MV-4-11 (cell line): ENCODE measurements around the gene OTUD7B.
"Not testable (repeated sequence)": the region's sequence is repeated elsewhere in the genome, so short reads cannot be mapped to it uniquely, and the experiment has no call there.

Experiments
- DNase-seq: peaks from one replicate; lab custom pipeline; 2025; lab: John Stamatoyannopoulos, UW

OTUD7B gene

DNA sequence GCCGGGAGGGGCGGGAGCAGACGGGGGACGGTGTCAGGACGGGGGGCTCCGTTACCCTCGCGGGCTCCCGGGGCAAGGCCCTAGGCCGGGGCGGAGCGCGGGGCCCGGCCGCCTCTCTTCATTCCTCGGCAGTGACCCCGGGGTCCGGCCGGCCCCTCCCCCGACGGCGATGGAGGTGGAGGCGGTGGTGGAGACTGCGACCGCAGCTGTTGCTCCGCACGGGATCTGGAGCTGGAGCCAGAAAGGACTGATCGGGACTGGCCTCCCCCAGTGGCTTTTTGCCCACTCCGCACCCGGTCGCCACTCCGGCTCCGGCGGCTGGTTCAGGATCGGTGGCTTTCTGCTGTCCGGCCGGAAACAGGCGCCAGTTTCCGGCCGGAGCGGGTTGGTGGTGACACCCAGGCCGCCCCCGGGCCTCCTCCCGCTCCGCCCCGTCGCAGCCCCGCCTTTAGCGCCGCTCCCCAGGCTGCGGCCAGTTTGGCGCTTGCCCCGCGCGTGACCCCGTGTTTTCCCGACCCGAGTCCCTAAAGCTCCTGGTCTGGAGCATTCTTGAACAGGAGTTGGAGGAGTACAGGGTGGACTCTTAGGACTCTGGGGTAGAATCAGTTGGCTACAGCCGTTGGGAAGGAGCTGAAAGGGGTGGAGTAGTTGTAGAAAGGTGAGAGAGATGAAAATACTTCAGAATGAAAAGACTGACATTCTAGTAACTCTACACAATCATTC lies at the start of gene OTUD7B:
Gene OTUD7B, minus strand, starts transcription at position 334 of the 723 bp plus-strand sequence. CDS start 33,216 bp downstream, outside the sequence.
- DNase-seq, result peak; percentile 52

DNA sequence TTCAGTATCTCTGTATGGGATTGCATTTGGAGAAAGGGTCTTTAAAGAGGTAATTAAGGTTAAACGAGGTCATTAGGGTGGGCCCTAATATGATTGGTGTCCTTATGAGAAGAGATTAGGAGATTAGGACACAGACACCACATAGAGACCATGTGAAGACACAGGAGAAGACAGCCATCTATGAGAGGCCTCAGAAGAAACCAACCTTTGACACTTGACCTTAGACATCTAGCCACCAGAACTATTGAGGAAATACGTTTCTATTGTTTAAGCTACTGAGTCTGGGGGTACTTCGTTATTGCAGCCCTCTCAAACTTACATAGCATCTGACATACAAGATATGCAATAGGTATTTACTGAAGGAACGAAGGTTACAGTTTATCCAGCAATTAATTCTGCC lies 49.7 kb upstream of the OTUD7B start:
- DNase-seq, result no peak

DNA sequence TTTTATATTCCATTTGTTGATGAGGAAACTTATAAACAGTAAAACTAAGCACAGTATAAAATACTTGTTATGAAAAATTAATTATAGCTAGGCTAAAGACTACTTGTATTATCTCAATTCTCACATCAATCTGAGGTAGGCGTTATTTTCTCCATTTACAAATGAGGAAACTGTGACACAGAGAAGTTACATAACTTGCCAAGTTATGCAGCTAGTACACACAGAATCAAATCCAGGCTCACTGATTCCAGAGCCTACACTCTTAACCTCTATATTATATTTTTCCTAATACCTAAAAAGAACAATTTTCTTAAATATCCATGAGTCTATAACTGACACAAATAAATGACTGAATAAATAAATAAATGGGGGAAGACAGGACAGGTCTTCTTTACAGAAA lies 45.9 kb upstream of the OTUD7B start:
- peak; percentile 14 for DNase-seq

DNA sequence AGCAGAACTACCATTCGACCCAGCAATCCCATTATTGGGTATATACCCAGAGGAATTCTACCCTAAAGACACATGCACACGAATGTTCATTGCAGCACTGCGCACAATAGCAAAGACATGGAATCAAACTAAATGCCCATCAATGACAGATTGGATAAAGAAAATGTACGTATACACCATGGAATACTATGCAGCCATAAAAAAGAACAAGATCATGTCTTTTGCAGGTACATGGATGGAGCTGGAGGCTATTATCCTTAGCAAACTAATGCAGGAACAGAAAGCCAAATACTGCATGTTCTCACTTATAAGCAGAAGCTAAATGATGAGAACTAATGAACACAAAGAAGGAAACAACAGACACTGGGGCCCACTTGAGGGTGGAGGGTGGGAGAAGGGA lies 45.0 kb upstream of the OTUD7B start:
- DNase-seq, result not testable (repeated sequence)

DNA sequence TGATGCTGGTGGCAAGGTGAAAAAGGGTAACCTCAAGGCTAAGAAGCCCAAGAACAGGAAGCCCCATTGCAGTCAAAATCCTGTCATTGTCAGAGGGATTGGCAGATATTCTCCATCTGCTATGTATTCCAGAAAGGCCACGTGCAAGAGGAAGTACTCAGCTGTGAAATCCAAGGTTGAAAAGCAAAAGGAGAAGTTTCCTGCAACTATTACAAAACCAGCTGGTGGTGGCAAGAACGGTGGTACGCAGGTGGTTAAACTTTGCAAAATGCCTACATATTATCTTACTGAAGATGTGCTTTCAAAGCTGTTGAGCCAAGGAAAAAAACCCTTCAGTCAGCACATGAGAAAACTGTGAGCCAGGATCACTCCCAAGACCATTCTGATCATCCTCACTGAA lies 43.4 kb upstream of the OTUD7B start:
- DNase-seq, result peak; percentile 84

DNA sequence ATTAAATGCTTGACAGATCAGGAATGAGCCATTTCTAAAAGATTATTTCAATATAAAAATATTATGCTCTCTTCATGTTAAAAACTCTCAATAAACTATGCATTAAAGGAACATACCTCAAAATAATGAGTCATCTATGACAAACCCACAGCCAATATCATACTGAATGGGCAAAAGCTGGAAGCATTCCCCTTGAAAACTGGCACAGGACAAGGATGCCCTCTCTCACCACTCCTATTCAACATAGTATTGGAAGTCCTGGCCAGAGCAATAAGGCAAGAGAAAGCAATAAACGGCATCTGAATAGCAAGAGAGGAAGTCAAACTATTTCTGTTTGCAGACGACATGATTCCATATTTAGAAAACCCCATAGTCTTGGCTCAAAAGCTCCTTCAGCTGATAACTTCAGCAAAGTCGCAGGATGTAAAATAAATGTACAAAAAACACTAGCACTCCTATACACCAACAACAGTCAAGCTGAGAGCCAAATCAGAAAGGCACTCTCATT lies 41.4 kb upstream of the OTUD7B start:
- peak; percentile 38 for DNase-seq

DNA sequence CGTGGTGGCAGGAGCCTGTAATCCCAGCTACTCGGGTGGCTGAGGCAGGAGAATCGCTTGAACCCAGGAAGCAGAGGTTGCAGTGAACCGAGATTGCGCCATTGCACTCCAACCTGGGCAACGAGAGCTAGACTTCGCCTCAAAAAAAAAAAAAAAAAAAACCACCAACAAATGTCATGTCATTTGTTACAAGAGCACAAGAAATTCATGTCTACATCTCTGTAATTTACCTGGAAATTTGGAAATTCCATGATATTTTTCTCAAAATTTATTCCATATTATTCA lies 40.5 kb upstream of the OTUD7B start:
- DNase-seq, result no peak

DNA sequence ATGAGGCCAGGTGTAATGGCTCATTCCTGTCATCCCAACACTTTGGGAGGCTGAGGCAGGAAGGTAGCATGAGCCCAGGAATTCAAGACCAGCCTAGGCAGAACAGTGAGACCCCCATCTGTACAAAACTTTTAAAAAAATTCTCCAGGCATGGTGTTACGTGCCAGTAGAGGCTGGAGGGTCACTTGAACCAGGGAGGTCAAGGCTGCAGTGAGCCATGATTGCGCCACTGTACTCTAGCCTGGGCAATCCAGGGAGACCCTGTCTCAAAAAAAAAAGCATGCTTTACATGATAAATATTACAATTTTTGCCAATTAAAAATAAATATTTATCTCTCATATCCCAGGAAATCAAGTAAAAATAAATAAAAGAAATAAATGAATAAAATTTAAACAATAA lies 39.4 kb upstream of the OTUD7B start:
- DNase-seq, result no peak

DNA sequence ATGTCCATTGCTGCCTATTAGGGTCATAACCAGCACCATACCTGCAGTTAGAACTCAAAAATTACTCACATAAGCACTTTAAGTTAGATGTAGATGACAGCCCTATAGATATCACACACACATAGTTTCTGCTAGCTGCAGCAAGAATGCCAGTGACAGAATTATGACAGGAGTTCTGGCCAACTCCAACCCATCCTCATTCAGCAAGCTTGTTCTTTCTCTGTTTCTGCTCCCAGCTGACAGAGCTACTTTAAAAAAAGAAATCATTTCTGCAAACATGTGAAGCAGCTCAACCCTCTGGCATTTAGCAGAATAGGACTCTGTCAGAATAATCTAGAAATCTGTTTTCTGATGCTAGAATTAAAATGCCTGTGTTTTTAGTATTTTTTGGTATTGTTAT lies 23.8 kb upstream of the OTUD7B start:
- DNase-seq, result no peak

DNA sequence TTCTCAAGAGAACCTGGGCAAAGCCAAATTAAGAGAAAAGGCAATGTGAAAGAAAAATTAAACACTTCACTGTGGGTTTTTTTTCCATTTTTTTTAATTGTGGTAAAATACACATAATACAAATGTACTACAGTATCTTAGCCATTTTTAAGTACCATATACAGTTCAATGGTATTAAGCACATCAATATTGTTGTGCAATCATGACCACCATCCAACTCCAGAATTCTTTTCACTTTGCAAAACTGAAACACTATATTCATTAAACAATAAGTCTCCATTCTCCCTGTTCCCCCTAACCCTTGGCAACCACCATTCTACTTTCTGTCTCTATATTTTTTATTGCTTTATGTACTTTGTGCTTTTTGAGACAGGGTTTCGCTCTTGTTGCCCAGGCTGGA lies 17.8 kb upstream of the OTUD7B start:
- DNase-seq, result no peak

DNA sequence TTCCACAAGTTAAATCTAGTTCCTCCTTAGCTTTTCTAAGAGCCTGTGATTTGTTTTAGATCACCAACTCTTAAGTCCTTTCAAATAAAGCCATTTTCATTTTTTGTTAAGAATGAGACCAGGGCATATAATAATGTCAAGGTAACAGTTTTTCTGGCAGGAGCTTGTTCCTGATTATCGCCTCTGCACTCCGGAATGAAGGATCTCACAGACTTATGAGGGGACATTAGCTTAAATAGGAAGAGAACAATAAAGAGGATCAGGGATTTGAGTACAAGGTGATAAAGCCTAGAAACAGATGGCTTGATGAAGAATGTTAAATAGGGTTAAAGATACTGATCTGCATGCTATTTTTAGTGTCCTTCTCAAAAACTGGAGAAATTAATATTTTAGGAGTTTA lies 13.6 kb upstream of the OTUD7B start:
- DNase-seq, result no peak

DNA sequence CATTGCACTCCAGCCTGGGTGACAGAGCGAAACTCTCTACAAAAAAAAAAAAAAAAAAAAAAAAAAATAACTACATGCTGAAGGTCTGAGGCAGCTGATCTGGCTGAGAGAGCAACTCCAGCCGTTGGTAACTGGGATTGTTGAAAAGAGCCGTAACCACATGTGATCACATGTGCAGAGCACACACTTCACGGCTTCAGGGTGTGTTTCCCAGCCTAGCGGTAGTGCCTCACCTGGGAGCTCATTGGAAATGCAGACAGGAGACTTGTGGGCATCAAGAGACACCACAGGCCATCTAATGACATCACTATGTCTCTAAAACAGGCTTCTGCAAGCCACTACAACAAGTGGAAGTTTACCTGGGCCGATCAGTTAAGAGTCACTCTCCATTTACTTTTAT lies 11.8 kb upstream of the OTUD7B start:
- DNase-seq, result no peak

DNA sequence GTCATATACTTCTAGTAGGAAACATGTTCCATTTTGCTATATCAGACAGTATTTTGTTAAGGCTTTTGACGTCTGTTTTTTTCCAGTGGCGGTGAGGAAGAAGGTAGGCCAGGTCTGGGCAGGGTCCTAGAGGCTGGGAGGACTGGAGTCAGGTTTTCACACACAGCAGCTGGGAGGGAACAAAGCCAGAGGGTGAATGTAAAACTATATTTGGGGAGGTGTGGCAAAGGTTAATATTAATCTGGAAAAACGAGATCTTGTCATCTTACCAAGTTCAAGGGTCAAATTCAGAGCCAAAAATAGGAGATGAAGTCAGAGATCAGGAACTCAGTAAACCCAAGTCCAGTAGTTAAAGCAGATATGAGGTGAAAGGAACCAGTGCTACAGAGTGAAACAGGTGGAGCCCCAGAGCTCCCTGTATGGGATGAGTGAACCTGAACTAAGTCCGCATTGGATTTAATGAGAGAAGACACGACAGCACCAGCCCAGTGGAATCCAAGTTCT lies 10.7 kb upstream of the OTUD7B start:
- DNase-seq, result no peak

DNA sequence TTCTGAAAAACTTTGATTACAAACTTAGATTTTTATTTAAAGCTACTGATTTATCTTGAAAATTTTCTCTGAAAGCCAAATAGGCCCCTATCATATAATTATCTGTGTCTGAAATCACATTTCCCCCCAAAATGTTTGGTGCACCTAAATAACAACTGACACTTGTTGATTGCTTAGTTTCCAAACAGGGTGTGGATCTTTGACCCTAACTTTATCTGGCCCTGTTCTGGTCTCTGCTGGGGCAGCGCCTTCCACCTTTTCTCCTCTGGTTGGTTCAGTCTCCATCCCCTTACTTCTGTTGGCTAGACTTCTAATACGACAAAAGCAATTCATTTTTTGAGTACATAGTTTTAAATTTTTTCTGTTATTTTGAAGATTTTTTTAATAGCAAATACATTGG lies 10.2 kb upstream of the OTUD7B start:
- DNase-seq, result no peak

DNA sequence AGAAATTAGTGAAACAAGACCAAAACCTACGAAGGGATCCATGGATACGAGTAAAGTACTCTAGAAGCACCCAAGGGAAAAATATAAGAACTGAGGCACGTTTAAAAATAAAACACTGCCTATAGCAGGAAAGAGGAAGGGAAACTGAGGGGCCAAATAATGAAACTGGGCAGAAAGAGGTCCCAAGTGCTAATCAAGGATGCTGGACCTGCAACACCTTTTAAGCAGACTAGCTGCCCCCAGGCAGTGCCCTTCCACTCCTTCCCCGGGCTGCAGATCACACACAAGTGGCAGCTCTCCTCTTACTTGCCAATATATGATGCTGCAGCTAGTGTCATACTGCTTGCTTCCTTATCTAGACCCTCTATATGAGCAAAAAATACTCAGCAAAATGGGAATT lies 7.6 kb upstream of the OTUD7B start:
- DNase-seq, result no peak

DNA sequence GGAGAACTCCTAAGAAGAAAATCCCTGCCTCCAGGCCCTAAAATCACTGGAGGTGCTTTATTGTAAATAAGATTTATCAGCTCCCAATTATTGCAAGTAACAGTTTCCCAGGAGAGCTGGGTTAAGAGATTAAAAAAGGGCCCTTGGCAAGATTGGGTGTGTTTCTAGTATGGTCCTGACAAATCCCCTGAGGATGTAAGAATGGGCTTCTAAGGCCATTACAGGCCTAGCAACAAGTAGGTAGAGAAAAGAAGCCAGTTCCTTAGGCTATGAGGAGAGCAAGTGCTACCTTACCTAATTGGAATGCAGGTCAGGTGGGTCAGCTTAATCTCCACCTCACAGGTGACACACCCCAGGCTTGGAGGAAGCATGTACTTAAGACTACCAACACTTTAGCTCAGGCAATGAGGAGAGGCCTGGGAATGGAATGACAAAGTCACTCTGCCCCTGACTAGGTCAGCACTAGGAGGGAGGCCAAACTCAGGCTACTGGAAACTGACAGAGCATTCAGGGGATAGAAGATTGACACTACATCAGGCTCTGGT lies 6.8 kb upstream of the OTUD7B start:
- DNase-seq, result no peak

DNA sequence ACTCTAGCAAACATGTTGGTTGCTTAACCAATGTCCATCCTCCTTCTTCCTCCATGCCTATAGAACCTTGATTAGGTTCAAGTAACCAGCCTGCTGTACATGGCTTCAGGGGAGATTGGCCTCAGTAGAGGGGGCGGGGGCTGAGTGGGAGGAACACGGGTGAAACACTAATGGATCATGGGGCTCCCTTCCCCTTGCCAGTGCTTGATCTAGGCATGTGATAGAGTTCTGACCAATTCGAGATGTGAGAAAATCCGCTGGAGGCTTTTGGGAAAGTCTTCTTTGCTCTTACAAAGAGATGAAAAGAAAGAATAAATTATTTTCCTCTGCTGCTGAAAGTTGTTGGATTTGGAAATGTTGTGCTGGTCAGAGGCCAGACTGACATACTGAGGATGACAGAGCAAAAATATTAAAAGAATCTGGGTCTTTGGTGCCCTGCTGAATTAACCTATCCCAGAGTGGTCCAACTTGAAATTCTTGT lies 5.2 kb upstream of the OTUD7B start:
- DNase-seq, result no peak

DNA sequence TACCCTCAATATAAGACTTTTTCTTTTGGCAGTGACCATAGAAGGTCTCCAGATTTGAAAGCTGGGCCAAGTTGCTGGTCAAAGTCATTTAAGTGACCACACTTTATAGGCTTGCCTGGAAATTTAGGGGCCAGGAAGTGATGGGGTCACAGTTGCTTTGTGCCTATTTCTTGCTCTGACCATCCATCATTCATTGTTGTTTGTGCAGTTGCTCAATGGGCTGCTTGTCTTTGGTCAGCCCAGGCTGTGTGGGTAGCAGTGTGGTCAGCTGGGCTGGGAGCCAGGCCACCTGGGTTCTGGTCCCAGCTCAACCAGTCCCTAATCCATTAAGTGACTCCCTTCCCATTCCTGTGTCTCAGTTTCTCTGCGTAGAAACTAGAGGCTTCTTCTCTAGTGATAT lies 2.1 kb upstream of the OTUD7B start:
- DNase-seq, result peak; percentile 14

DNA sequence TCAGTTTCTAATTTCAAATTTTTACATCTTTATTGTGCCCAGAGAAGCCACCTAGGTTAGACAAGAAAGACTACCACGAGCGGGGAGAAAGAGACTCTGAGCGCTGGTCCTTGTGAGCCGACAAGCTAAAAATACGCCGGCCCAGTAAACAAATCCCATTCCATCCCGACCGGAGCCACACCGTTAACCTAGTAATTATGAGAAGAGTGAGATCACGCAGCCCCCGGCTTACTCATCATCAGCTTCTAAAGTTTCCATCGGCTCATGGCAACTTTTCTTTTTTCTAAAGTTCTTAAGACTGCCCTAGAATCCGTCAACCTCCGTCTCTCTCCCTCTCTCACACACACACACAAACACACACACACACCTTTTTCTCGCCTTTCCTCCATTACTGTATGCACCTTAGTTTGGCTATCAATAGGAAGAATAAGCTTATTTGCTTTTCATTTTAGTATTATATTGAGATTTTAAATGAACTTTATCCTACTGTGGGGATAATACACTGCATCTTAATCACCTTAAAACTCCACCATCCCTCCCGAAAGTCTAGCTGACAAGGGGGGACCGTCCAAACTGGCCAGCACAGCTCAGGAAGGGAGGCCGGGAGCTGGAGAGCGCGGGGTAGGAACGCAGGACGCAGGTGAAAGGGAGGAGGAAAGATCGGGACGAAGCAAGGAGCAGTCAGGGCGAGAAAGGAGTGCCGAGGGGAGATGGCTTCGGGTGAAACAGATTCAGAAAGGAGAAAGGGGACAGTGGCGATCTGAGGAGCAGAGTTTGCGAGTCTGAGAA lies 728 bp downstream of the OTUD7B start:
- no peak for DNase-seq

DNA sequence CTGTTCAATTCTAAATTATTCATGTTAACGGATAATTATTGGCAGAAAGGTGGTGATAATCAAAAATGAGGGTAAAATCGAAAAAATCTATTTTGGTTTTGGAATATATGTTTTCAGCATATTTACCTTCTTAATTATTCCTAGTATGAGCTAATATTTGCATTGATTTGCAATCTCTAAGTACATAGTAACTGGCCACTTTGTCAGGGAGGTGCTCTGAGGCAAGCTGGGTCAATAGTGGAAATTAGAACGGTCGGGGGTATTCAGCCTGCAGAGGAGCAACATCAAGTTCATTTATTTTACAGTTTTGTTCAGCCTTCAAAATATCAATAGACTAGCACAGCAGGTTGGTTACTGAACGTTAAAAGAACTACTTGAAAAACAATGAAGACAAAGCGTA lies 1.8 kb downstream of the OTUD7B start:
- no peak for DNase-seq

DNA sequence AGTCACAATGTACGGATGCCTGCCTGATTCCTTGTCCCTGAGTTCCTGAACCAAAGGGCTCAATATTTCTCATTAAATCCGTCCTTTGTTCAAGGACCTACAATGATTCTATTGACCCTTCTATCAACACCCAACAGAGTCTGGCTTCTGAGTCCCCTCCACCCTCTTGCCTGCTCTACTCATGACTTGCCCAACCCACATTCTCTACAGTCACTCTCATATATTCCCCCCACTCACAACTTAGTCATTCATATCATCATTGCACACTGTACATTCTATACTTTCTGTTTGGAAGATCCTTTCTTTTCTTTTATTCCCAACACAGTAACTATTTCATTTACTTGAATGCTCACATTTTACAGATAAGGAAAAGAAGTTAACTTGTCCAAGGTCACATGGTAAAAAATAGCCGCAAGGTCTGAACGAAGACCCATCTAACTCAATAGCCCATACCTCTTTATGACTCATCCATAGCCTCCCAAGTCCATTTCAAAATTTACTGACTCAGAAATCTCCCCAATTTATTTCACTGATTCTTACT lies 3.6 kb downstream of the OTUD7B start:
- DNase-seq, result no peak

DNA sequence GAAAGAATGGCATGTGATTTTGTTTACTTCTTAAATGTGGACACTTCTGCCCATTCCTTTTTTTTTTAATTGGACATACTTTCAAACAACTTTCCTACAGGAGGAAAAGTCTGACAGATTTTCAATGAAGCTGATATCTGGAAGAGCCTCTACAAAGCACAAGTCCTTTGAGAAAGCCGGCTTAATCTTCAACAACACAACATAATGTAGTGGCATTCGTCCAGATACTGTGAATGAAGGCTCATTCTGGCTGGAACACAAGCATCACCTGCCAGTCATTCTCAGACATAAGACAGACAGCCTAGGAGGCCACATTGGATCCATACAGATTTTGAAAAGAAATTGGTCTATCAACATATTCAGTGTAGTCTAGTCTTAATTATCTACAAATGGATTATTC lies 4.9 kb downstream of the OTUD7B start:
- no peak for DNase-seq

DNA sequence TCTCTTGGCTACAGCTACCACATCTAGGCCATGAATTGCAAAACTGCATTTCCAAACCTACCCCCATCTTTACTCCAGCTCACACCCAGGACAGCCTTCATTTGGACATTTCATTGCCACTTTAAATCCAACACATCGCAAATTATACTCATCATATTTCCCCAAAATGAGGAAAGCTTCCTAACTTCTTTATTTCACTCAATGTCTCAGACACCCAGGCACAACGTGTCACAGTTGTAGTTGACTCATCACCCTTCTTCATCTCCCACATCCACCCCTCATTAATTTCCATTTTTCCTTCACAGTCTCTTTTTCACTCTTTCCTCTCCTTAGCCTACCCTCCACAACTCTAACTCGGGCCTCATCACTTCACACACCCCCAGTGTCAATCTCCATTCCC lies 6.7 kb downstream of the OTUD7B start:
- DNase-seq, result peak; percentile 5
